Uterus (tissue), 2 donors: ENCODE measurements around the gene ITGAD.

ENCODE experiments used
- CTCF ChIP-seq, 4 experiments: fragments of 200-600 bp in 2 of 4; fragments of 450-650 bp in 2 of 4; sonication (generic) in 2 of 4; IDR thresholded peaks; one replicate each; pipeline ENCODE4 v1.5.1; 2016 to 2019; ENCODE audit warnings: antibody characterized with exemption in 4 of 4, mild to moderate bottlenecking in 2 of 4, moderate library complexity in 1 of 4
- POLR2A ChIP-seq, 2 donors: fragments of 450-650 bp; IDR thresholded peaks; one replicate each; pipeline ENCODE4 v1.6.1; 2016; ENCODE audit warnings: antibody characterized with exemption in 2 of 2, mild to moderate bottlenecking in 1 of 2, moderate library complexity in 1 of 2

- TF ChIP-seq CTCF (IDR thresholded peaks at IDR 0.05) (no peak), POLR2A (IDR thresholded peaks at IDR 0.05) (no peak)
Observed at GRCh38 chr16:31428638-31429247, 35.6 kb downstream of the ITGAD start.
